GM13977 (cell line): ENCODE measurements around the gene SLC9A4.

Experiments
- DNase-seq: peaks from one replicate; pipeline ENCODE4 v3.0.0; 2012; ENCODE audit warnings: low spot score
- in situ Hi-C: fragments of 300-500 bp; cut with MboI; formaldehyde crosslinking; loops from one replicate; pipeline ENCODE4 v1.12.0; 2022; ENCODE audit warnings: low sequenced_read_pairs, low pct_unique_long_range_greater_than_20kb, mixed read lengths, inconsistent platforms; ENCODE audit not compliant: unreplicated experiment
- TF ChIP-seq, protein P1 (sequence below): IDR thresholded peaks from 2 replicates; pipeline ENCODE4 v1.5.1; 2012; ENCODE audit warnings: mild to moderate bottlenecking, control low read depth; ENCODE audit not compliant: insufficient read depth; ENCODE audit errors: extremely low read depth, missing control alignments

SLC9A4 gene

DNA sequence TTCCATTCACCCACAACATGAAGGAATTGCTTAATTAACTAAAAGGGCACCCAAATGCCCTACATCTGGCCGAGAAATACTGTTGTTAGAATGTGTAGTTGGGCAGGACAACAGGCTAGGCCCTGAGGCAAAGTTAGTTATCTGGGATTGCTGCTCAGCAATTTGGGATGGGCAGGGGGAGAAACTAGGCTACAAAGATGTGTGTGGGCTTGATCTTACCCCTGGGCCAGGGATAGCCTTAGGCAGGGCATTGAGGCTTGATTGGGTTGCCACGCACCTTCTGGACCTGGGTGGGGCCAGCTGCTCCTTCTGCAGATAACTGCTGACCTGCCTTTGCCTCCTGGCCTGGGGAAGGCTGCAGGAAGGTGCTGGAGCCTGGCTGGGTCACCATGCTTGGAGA is 40.6 kb upstream of the SLC9A4 start:
- TF ChIP-seq, protein P1, sequence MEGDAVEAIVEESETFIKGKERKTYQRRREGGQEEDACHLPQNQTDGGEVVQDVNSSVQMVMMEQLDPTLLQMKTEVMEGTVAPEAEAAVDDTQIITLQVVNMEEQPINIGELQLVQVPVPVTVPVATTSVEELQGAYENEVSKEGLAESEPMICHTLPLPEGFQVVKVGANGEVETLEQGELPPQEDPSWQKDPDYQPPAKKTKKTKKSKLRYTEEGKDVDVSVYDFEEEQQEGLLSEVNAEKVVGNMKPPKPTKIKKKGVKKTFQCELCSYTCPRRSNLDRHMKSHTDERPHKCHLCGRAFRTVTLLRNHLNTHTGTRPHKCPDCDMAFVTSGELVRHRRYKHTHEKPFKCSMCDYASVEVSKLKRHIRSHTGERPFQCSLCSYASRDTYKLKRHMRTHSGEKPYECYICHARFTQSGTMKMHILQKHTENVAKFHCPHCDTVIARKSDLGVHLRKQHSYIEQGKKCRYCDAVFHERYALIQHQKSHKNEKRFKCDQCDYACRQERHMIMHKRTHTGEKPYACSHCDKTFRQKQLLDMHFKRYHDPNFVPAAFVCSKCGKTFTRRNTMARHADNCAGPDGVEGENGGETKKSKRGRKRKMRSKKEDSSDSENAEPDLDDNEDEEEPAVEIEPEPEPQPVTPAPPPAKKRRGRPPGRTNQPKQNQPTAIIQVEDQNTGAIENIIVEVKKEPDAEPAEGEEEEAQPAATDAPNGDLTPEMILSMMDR, result no peak
- in situ Hi-C loops, result loop anchor here (10.0 to 25.0 kb wide), 2 partner anchors 120 to 178 kb away; partner anchors contain the start of gene IL1RL1
- no peak for DNase-seq

DNA sequence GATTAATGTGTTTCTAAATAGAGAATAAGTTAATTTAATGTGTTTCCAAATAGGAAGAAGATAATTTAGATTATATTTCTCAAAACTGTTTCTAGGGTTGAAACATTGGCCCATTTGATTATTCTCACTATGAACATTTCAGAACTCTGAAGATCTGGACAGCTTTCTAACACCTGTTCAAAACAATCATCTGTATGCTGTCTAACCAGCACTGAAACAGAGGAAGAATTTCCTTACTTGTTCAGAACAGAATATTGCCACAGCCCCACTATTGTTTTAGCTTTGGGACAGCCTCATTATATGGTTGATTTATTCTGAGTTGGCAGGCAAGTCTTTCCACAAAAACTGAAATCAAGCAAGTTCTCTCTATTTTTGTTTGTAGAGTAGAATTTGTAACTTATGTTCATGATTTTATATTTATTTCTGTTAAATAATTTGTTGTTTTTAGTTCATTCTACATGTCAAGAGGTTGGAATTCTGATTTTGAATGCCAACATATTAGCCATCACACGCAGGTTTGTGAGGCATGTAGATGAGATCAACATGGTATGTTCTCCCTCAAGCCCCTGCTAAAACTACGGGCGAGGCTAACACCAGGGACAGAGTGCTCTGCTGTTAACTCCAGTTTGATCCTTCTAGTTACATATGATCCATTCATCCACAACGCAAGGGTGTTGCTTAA is 38.9 kb upstream of the SLC9A4 start:
- DNase-seq, result no peak
- in situ Hi-C loops, result loop anchor here (10.0 to 25.0 kb wide), 2 partner anchors 122 to 179 kb away; partner anchors contain the start of gene IL1RL1
- TF ChIP-seq, protein P1, result no peak

DNA sequence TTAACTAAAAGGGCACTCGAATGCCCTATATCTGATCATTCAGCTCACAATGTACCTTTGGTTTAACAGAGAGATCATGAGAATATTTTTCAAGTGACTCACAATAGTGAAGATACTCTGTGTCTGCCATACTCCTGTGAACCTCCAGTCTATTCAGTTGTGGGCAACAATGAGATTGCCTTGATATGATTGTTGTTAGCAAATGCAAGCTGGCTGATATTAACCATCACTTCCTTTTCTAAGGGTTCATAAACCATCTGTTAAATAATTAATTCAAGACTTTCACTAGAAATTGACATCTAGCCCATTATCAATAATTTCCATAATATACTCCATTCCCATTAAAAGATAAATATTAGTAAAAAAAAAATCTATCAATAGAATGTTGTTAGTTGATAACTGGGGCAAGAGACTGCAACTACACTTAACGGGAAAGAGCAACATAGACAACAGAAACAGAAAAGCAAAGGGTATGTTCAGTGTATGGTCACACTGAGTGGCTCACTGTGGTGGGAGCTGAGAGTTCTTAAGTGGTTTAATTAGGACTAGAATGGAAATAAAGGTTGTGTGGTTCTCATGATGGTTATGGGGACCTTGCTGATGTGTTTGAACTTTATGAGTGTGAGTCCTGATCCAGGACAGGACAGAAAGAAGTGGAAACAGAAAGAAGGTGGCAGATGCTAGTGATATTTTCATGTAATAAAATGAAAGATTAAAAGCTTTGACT is 38.2 kb upstream of the SLC9A4 start:
- in situ Hi-C loops, result loop anchor here (10.0 to 25.0 kb wide), 2 partner anchors 123 to 180 kb away; partner anchors contain the start of gene IL1RL1
- no peak for DNase-seq
- TF ChIP-seq, protein P1, result no peak

DNA sequence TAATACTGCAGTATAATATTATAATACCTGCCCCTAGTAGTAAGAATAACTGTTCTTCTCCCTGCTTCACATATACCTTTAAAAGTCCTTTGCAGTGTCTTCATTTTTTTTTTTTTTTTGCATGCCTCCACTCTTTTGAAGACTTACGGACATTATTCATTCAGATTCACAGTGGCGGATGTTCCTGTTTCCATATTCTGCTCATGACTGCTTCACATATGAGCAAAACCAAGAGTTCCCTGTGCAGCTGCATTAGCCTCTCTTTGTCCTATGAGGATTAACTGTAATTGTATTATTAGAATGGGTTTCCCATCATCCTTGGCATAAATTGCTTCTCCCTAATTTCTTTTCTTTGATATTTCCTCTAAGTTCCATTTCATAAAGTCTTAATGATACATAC is 37.3 kb upstream of the SLC9A4 start:
- in situ Hi-C loops, result loop anchor here (10.0 to 25.0 kb wide), 2 partner anchors 123 to 181 kb away; partner anchors contain the start of gene IL1RL1
- TF ChIP-seq, protein P1, result no peak
- no peak for DNase-seq

DNA sequence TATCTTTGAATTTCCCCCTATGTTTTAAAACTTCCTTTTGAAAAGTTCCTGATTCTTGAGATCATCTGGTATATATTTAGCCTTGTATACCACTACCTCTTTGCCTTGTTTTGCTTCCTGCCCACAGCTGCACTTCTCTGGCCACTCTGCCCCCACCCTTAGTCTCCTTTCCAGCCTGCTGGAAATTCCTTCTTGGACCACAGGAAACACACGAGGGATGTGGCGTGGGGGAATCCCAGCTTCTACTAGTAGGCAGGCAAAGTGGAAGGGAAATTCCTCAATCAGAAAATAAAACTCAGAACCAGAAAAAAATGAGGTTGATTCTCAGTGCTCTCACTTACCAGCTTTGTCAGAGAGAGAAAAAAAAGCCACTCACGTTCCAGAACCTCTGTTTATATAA is 36.7 kb upstream of the SLC9A4 start:
- in situ Hi-C loops, result loop anchor here (10.0 to 25.0 kb wide), 2 partner anchors 124 to 182 kb away; partner anchors contain the start of gene IL1RL1
- no peak for DNase-seq
- TF ChIP-seq, protein P1, result no peak

DNA sequence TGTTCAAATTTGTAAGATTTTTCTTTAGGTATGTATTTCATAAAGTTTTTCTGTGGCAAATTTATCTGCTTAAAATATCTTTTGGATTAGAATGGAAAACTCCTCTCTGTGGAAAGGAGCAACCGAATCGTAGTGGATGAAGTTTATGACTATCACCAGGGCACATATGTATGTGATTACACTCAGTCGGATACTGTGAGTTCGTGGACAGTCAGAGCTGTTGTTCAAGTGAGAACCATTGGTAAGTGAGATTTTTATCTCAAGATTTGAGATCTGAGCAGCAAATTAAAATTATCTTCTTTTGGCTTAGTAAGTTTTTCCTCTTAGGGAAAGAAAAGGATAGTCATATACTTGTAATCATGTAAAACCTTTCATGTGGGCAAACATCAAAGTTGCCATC is 35.9 kb upstream of the SLC9A4 start:
- in situ Hi-C loops, result loop anchor here (10.0 to 25.0 kb wide), 2 partner anchors 125 to 182 kb away; partner anchors contain the start of gene IL1RL1

More for the DNA sequence above, 35.9 kb upstream of the SLC9A4 start:
- TF ChIP-seq, protein P1, result no peak
- no peak for DNase-seq
